ENCODE measurements around the gene ZNF236.

The ZNF236 gene

DNA sequence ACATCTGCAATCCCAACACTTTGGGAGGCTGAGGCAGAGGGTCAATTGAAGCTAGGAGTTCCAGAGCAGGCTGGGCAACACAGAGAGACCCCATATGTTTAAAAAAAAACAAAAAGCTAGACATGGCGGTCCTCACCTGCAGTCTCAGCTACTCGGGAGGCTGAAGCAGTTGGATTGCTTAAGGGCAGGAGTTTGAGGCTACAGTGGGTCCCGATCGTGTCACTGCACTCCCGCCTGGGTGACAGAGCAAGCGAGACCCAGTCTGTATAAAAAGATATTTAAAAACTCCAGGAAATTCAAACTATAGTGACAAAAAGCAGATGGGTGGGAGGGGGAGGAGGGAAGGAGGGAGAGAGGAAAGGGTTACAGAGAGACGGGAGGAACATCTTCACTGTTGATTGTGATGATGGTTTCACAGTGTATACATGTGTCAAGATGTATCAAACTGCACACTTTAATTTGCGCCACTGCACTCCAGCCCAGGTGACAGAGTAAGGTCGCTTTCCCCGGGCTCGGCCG is 942 bp upstream of the ZNF236 start:
- no peak for DNase-seq (ENCODE audit: low spot score)

DNA sequence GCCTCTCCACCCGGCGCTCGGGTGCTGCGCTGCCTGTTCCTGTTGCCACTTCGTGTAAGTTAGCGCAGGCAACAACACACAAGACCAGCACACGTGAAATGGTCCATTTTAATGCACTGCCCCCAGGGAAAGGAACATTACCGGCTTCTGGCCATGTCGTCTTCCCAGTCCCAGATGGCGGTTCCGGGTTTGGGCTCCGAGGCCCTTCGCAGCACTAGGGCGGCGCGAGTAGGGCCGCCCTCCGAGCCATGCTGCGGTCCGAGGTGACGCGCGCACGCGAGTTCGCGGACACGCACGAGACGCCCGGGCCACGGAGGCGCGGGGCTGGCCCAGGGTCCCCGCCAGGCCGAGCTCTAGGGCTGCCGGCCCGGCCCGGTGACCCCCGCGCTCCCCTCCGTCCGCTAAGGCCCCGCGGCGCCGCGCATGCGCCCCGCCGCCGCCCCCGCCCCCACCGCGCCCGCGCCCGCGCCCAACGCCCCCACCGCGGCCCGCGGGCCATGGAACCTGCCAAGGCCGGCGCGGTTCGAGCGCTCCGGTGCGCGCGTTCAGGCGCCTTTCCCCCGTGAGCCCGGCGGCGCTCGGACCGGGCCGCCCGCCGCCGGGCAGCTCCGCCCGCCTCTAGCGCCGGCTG is 367 bp upstream of the ZNF236 start:
- peak; percentile 85 for DNase-seq (ENCODE audit: low spot score)

DNA sequence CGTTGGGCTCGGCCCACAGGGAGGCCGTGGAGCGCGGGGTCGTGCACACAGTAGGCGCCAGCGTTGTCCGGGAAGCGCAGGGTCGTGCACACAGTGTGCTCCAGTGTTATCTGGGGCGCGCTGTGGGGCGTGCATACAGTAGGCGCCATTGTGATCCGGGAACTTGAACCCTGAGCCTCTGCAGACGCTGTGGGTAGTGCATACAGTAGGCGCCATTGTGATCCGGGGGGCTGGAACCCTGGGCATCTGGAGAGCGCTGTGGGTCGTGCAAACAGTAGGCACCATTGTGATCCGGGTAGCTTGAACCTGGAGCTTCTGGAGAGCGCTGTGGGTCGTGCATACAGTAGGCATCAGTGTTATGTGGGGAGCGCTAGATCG is 793 bp downstream of the ZNF236 start:
- no peak for DNase-seq (ENCODE audit: low spot score)

DNA sequence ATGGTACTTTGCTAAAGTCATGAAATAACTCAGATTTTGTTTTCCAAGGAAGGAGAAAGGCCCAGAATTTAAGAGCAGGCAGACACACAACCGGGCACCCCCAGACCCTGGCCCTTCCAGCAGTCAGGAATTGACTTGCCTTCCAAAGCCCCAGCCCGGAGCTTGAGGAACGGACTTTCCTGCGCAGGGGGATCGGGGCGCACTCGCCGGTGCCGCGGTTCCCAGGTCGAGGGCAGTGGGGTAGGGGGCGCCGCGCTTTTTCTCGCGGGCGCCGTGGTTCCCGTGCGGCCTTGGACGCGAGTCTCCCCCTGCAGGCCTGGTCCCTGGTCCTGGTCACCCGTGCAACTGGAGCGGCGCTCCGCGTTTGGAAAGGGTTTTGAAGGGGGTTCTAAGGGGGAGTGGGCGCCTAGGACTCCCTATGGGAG is 1.2 kb downstream of the ZNF236 start:
- DNase-seq (ENCODE audit: low spot score), result no peak

DNA sequence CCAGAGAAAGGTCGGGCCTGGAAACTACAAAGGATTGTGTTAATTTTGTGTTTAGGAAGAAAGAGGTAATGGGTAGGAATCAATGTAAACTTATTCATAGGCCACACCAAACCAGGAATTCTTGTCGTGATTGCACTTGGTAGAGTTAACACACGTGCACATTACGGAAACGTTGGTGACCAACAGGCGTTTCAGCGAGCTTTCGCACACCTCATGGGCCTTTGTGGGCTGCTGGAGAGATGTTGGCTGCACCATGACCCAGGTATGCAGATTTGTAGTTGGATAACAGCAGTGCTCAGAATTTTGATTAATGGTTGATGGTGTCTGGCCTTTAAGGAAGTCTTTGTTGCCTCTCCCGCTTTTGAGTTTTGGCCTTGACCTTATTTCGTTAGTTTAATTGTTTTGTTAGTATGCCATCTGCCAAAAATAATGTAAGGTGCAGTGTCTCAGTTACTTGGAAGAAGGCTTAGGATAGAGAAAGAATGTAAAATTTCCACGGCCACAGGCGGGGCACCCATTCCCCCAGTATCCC is 1.9 kb downstream of the ZNF236 start:
- DNase-seq (ENCODE audit: low spot score), result no peak

DNA sequence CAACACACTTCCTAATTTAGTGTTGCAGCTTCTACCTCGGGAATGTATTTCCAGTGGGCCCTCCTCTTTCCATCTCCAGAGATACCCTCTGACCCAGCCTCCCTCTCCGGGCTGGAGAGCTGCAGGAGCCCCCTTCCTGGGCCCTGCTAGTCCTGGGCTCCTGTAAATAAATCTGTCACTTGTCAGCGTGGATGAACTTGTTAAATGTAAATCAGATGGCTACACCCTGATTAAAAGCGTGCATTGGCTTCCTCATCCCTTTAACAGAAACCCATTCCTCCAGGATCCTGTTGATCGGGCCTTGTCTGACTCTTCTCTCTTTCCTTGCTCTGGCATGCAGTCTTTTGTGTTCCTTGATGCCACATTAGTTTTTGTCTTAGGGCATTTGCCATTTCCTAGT is 2.4 kb downstream of the ZNF236 start:
- no peak for DNase-seq (ENCODE audit: low spot score)

DNA sequence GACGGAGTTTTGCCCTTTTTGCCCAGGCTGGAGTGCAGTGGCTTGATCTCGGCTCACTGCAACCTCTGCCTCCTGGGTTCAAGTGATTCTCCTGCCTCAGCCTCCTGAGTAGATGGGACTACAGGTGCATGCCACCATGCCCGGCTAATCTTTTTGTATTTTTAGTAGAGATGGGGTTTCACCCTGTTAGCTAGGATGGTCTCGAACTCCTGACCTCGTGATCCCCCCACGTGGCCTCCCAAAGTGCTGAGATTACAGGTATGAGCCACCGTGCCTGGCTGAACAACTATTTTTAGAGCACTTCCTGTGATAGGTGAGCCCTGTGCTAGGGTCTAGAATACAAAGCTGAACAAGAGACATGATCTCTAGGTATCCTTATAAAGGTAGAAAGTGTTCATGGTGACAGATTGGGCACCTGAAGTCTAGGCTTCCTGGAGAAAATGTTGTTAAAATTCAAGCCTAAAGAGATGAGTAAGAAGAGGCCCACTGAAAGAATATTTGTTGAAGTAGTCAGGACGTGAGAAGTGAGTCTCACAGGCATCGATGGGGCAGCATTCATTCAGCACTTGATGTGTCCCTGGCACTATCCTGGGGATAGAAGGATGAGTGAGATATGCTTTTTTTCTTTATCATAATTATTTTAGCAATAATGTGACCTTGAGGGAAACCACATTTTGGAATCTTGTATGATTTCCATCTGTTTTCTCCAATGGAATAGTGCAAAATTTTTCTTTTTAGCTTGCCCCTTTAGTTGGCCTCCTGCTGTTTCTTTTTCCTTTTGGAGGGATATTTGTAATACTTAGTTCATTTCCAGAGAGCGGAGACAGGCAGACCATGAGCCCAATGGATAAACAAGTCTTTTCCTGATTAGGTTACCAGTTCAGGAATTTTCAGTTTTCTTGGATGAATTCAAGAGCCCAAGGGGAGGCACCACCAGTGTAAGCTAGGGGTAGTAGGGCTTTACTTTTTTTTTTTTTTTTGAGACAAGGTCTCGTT is 5.1 kb downstream of the ZNF236 start:
- no peak for DNase-seq (ENCODE audit: low spot score)

DNA sequence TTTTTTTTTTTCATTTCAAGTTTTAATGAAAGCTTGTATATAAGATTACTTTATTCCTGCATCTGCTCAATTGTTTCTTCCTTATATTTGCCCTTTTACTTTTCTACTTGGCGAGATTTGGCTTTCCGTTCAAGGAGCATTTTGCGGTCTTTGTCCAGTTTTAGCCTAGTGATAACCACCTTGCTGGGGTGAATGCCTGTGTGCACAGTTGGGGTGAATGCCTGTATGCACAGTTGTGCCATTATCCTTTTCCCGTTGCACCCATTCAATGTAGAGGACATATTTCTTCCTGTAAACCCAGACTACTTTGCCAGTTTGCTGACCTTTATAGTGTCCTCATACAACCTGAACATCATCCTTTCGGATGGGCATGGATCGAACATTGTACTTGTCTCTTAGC is 12.0 kb downstream of the ZNF236 start:
- DNase-seq (ENCODE audit: low spot score), result no peak

DNA sequence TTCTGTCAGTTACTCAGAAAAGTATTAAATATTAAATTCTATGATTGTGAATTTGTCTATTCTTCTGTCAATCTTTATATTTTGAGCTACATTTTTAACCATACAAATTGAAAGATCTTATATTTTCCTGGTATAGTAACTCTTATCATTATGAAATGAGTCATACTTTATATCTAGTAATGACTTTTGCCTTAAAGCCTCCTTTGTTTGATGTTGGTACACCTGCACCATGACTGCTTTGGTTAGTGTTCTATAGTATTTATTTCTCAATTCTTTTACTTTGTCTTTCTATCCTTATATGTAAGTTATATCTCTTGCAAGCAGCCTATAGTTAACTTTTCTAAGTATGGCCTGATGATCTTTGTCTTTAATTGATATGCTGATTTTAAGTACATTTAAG is 13.0 kb downstream of the ZNF236 start:
- no peak for DNase-seq (ENCODE audit: low spot score)

DNA sequence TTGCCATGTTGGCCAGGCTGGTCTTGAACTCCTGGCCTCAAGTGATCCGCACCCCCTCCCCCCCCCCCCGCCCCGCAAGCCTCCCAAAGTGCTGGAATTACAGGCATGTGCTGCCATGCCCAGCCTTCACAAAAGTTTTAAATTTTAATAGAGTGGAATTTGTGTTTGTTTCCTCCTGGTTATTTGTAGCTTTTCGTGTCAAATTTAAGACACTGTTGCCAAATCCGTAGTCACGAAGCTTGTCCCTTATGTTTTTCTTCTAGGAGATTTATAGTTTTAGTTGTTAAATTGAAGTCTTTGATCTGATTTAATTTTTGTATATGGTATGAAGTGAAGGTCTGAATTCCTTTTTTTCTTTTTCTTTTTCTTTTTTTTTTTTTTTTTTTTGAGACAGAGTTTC is 14.7 kb downstream of the ZNF236 start:
- no peak for DNase-seq (ENCODE audit: low spot score)

DNA sequence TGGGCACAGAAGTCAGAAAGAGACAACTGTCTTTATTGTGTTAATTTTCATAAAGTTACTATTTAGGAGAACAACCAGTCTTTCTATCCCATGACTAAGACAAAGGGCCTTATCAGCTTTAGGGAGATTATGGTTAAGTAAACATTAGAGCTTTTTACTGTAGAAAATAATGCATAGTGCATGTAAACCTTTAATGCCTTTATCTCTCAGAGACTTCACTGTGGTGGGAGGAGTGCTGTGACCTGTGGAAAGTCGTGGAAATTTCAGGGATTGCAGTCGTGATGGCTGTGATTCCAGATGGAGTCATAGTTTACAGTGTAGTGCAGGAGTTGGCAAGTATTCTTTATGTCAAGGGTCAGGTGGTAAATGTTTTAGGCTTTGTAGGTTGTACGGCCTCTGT is 15.8 kb downstream of the ZNF236 start:
- DNase-seq (ENCODE audit: low spot score), result no peak

DNA sequence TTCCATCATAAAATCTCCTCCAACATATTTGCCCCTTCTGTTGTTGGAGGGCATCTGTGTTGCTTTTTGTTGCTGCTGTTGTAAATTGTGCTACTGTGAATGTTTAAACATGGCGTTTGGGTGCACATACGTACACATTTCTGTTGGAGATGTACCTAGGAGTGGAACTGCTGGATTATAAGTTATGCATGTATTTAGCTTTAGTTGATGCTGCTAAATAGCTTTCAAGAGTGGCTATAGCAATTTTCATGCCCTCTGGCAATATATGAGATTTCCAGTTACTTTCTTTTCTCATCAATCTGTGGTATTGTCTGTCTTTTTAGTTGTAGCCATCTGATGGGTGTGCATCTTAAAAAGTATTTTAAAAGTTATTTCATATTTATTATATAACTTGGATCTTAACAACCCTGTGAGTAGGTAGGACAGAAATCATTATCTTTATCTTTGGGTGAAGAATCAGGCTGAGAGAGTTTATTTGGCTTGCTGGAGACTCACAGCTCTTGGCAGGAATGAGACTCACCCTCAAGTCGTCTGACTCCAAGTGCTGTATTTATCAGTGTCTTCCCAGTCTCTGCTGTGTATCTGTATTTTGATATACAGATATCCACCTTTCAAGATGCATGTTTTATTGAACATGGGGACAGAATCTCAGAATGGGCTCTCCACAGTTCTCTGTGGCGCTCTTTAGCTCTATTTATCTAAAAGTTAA is 16.9 kb downstream of the ZNF236 start:
- DNase-seq (ENCODE audit: low spot score), result no peak

DNA sequence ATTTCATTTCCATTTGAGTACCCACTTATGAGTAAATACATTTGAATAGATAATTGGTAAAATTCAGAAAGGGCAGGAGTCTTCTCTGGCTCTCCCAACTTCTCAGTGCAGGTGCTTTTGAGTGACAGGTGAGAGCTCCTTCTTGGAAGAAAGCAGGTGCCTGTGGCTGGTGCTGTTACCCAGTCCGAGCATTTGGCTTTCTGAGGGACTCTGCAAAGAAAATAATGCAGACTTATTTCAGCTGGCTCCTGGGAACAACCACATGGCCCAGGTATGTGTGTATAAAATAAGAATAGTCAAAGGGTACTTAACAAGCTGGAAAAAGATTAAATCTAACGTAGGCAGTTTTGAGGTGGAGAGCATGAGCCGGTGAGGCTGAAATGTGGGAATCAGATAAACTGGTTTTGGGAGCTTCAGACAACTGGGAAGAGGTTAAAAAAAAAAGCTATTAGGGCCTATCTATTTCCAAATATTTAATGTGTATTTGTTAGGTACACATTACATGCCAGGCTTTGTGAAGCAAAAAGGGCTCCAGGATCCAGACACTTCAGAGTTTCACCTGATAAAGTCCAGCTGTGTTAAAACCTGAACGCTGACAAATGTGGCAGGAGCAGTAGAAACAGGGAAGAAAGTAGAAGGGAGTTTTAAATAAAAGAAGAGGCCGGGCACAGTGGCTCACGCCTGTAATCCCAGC is 20.6 kb downstream of the ZNF236 start:
- DNase-seq (ENCODE audit: low spot score), result no peak

DNA sequence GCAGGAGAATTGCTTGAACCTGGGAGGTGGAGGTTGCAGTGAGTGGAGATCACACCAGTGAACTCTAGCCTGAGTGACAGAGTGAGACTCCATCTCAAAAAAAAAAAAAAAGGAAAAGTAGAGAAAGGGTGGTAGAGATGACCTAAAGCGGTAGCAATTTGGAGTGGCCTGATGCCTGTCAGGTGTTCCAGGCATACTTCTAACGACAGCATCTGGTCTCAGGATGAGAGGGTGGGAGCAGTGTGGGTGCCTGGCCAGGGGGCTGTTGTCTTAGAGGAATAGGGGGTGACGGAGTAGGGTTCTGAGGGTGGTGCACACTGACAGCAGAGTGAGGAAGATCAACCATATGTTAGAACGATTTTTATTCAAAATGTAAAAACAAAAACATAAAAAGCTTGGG is 21.8 kb downstream of the ZNF236 start:
- DNase-seq (ENCODE audit: low spot score), result no peak

DNA sequence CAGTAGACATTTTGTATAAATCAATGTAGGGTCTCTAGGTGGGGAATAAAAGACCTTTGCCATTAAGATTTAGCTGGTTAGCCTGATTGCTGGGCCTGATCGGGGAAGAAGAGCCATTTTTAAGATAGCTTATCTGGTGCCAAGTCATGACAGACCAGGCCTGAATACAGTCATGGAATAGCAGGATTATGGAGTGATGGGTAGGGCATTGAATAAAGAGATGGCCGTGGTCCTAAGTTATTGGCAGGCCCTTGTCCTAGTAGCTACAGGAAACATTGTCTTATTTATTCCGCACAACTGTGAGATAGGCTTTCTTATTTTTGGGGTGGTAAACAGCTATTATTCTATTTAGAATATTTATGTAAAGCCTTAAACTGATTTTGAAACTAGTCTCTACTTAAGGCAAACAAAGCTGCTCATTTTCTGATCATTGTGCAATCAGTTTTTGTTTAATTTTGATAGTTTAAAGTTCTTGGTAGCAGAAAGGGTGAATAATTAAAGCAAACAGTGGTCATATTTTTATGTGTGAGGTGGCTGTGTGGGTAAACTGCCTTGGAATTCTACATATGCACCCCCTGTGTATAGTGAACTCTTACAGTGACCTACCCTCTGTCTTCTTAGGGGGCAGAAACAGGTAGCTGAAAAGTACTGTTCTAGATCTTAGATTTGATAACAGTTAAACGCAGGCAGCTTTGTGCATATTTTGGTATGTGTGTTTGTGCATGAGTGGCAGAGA is 22.6 kb downstream of the ZNF236 start:
- DNase-seq (ENCODE audit: low spot score), result no peak

DNA sequence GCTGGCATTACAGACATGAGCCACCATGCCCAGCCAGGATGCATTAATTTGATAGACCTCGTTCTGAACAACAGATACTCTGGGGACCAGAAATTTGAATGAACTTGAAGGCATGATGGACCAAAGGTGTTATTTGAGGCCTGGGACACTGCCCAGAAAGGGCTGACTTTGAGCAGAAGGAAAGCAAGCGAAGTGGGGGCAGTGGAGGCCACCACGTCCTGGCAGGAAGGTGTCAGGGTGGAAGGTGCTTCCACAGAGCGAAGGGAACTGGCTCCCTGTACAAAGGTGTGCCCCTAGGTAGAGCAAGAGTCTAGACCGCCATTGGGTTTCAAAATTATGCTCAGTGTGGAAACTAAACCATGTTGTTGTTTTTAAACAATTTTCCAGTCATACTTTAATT is 23.9 kb downstream of the ZNF236 start:
- DNase-seq (ENCODE audit: low spot score), result no peak

DNA sequence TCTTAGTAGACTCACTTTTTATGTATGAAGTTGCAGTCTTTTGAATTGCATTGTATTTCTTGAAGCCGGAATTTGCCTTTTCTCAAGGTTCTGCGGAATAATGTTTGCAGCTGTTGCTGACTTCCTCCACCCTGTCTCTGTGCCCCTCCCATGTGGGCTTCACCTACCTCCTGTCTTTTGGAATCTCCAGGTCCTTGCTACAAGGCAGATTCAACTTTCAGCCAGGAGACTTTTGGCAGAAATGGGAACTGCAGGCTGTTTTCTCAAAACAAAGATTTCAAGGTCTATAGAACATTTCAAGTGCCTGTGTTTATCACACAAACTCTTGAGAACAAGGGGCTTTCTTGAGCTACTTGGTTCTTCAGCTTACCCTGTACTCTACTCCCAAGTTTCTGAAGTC is 25.6 kb downstream of the ZNF236 start:
- no peak for DNase-seq (ENCODE audit: low spot score)

DNA sequence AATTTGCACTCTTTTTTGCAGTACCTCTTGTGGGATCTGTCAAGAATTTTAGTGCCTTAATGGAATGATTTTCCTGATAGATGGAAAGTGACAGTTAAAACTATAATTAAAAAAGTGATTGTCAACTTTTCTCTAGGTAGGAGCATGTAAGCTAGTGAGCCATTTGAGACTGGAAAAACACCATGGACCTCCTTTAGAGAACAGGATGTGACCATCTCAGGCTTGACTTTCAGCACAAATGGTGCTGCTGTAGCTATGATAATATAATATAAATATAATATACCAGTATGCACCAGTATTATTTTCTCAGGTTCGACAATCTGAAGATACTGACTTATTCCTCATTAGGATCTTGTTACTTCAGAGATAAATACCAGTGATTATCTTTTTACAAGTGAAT is 27.8 kb downstream of the ZNF236 start:
- no peak for DNase-seq (ENCODE audit: low spot score)

DNA sequence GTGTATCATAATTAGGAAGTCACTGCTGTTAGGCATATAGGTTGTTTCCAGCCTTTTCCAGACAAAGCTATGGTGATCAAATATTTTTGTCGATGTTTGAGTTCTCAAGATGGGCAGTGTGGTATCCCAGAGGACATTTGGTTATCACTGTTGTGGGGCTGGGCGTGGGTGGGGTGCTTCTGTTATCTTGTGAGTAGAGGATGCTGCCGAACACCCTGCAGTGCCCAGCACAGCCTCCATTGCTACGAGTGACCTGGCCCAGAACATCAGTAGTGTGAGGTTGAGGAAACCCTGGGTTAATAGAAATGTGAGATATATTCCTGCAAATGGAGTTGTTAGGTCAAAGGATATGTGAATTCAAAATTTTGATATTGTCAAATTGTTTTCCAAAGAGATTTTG is 33.2 kb downstream of the ZNF236 start:
- no peak for DNase-seq (ENCODE audit: low spot score)

DNA sequence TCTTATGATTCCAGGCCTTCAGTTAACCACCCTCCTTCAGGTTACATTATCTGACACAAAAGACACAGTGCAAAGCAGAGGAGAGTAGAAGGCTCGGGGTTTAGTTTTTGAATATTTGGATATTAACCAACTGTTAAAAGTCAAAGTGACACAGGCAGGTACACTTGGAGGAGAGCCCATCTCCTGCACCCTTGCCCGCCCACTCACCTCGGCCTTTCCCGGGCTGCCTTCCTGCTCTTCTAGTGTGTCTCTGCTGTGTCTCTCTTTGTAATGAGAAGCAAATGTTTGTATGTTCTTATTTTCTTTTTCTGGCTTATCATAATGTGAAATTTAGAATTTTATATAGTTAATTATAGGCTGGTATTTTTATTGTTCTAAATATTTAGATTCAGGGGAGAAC is 35.1 kb downstream of the ZNF236 start:
- DNase-seq (ENCODE audit: low spot score), result no peak

Measured in hepatic stellate cell (primary cell).